ENCODE data around the gene GSS. TPM values are rescaled to one million over a fixed set of nuclear protein-coding genes. Genes with fewer than 3 reads are reported as not detected.

Gene GSS
- total RNA-seq, 1 experiment from 2014 or later = 110 TPM

DNA sequence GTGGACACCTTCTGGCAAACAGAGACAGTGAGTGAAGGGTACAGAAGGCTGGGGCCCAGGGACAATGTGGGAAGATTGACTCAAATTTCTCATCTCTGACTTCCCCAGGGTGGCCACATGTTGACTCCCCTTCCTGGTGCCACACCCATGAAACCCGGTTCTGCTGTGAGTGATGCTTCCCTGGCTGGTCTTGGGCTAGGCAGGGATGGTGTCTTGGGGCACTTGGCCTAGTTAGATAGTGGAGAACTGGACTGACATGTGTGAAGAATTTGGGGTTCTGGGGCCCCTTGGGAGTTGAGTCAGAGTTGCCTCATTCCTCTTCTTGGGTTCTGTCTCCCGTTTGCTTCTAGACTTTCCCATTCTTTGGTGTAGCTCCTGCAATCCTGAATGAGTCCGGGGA, 34.2 kb downstream of the GSS start:
- Mint-ChIP-seq H3K4me3 (ENCODE audit: low read depth, unreplicated experiment) (no peak overlapping the region), H3K36me3 (ENCODE audit: insufficient read depth, unreplicated experiment) (peaks cover 7% of the 10 kb centered on the region), H3K27me3 (ENCODE audit: unreplicated experiment) (no peaks in the 10 kb centered on the region), H3K4me1 (ENCODE audit: low read depth, unreplicated experiment) (peaks cover 9% of the 10 kb centered on the region), H3K9me3 (ENCODE audit: low read depth, unreplicated experiment) (no peaks in the 10 kb centered on the region), H3K27ac (ENCODE audit: unreplicated experiment) (no peak overlapping the region)
- no TSS peak for BruUV-seq (replicated peaks)
- intact Hi-C loops (cut with micrococcal nuclease; ENCODE audit: unreplicated experiment) = no loop called here
- DNase-seq = no peak
- TF ChIP-seq, protein P1, sequence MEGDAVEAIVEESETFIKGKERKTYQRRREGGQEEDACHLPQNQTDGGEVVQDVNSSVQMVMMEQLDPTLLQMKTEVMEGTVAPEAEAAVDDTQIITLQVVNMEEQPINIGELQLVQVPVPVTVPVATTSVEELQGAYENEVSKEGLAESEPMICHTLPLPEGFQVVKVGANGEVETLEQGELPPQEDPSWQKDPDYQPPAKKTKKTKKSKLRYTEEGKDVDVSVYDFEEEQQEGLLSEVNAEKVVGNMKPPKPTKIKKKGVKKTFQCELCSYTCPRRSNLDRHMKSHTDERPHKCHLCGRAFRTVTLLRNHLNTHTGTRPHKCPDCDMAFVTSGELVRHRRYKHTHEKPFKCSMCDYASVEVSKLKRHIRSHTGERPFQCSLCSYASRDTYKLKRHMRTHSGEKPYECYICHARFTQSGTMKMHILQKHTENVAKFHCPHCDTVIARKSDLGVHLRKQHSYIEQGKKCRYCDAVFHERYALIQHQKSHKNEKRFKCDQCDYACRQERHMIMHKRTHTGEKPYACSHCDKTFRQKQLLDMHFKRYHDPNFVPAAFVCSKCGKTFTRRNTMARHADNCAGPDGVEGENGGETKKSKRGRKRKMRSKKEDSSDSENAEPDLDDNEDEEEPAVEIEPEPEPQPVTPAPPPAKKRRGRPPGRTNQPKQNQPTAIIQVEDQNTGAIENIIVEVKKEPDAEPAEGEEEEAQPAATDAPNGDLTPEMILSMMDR (IDR thresholded peaks at IDR 0.05; ENCODE audit: unreplicated experiment) = no peak
- CTCF ChIA-PET = no interaction called here

DNA sequence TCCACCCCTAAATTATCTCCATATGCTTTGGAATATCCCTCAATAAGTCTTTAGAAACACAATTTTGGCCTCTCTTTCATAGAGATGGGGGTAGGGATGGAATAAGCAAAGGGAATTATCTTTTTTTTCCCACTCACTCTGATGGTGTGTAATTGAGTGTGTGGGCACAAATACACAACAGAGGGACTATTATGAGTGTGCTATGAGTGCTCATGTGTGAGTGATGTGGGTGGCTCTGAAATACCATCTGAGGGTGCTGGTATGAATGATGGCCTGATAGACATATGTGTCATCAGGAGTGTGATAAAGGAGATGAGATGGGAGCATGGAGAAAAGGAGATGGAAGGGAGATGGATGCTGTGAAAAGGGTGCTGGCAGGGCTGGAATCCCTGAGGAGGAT, 35.6 kb downstream of the GSS start:
- TF ChIP-seq, protein P1 (IDR thresholded peaks at IDR 0.05; ENCODE audit: unreplicated experiment) = no peak
- Mint-ChIP-seq H3K9me3 (ENCODE audit: low read depth, unreplicated experiment) (no peaks in the 10 kb centered on the region), H3K36me3 (ENCODE audit: insufficient read depth, unreplicated experiment) (peaks cover 2% of the 10 kb centered on the region), H3K27ac (ENCODE audit: unreplicated experiment) (no peak overlapping the region), H3K27me3 (ENCODE audit: unreplicated experiment) (no peaks in the 10 kb centered on the region), H3K4me1 (ENCODE audit: low read depth, unreplicated experiment) (peaks cover 12% of the 10 kb centered on the region), H3K4me3 (ENCODE audit: low read depth, unreplicated experiment) (no peak overlapping the region)
- no peak for DNase-seq
- no TSS peak for BruUV-seq (replicated peaks)
- CTCF ChIA-PET = no interaction called here
- intact Hi-C loops (cut with micrococcal nuclease; ENCODE audit: unreplicated experiment) = no loop called here

DNA sequence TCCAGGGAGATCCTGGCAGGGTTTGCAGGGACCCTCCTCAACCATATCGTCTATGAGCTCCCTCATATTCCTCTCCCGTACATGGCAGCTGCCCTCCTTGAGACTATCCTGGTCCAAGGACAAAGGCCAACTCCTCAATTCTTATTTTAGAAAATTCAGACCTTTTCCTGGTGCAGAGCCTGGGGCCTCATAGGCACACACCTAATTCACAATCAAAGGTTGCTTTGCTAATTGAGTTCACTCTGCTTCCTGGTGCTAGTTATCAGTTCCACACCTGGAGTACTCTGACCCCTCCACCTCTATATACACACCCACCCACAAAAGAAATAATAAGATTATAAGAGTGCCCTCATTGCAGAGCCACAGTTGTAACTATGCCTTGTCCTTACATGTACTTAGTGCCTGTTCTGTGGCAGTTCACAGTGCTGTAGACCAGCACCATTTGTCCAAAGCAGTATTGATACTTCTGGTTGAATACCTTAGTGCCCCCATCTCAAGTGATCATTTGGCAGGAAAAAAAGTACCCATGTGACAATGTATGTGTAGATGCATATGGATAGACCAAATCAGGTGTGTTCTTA, 38.7 kb downstream of the GSS start:
- H3K27me3 Mint-ChIP-seq (ENCODE audit: unreplicated experiment) = no peaks in the 10 kb centered on the region
- H3K36me3 Mint-ChIP-seq (ENCODE audit: insufficient read depth, unreplicated experiment) = no peaks in the 10 kb centered on the region
- H3K4me3 Mint-ChIP-seq (ENCODE audit: low read depth, unreplicated experiment) = no peak overlapping the region
- CTCF ChIA-PET = interaction anchor here (2.0 kb wide), 1 partner anchor 41 kb away, joined by 5 read pairs; the partner anchor contains the start of gene ACSS2
- no peak for DNase-seq
- TF ChIP-seq, protein P1 (IDR thresholded peaks at IDR 0.05; ENCODE audit: unreplicated experiment) = no peak
- peaks cover 12% of the 10 kb centered on the region for H3K4me1 Mint-ChIP-seq (ENCODE audit: low read depth, unreplicated experiment)
- H3K9me3 Mint-ChIP-seq (ENCODE audit: low read depth, unreplicated experiment) = no peaks in the 10 kb centered on the region
- H3K27ac Mint-ChIP-seq (ENCODE audit: unreplicated experiment) = no peak overlapping the region
- no TSS peak for BruUV-seq (replicated peaks)
- intact Hi-C loops (cut with micrococcal nuclease; ENCODE audit: unreplicated experiment) = no loop called here

DNA sequence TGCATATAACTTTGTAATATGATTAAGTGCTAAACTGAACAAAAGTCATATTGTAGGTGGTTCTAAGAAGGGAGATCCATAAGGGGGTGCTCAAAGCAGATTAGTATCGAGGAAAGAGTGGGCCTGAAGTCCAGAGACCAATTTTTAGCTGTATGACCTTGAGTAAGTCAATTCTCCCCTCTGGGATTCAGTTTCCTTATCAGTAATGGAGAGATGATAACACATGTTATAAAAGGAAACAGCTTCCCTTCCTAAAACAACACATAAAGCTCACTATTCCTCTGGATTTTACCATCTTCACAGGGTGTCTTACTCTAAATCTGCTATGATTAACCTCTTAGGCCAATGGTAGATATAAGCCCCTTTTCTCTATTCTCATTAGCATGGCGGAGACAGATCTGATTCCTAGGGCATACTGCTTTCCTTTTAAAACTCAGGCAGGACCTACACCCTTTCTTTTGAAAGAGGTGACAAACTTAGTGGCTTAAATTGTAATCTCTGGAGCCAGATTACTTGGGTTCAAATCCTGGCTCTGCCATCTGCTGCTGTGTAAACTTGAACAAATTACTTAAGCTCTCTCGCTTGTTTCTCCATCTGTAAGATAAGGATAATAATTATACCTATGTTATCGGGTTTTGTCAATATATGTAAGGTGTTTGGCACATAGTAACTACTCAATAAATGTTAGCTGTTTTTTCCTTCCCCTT, 39.7 kb downstream of the GSS start:
- BruUV-seq (replicated peaks) = no TSS peak
- H3K27ac Mint-ChIP-seq (ENCODE audit: unreplicated experiment) = no peak overlapping the region
- intact Hi-C loops (cut with micrococcal nuclease; ENCODE audit: unreplicated experiment) = no loop called here
- H3K4me3 Mint-ChIP-seq (ENCODE audit: low read depth, unreplicated experiment) = no peak overlapping the region
- TF ChIP-seq, protein P1 (IDR thresholded peaks at IDR 0.05; ENCODE audit: unreplicated experiment) = no peak
- H3K9me3 Mint-ChIP-seq (ENCODE audit: low read depth, unreplicated experiment) = no peaks in the 10 kb centered on the region
- no peak for DNase-seq
- no peaks in the 10 kb centered on the region for H3K36me3 Mint-ChIP-seq (ENCODE audit: insufficient read depth, unreplicated experiment)
- CTCF ChIA-PET = interaction anchor here (2.0 kb wide), 1 partner anchor 40 kb away, joined by 5 read pairs; the partner anchor contains the start of gene ACSS2
- H3K4me1 Mint-ChIP-seq (ENCODE audit: low read depth, unreplicated experiment) = peaks cover 12% of the 10 kb centered on the region
- H3K27me3 Mint-ChIP-seq (ENCODE audit: unreplicated experiment) = no peaks in the 10 kb centered on the region
